ENCODE measurements around the gene EDNRA.
A peak's percentile ranks its signal among the peaks of the same experiment; 100 is the strongest.

The EDNRA gene

DNA sequence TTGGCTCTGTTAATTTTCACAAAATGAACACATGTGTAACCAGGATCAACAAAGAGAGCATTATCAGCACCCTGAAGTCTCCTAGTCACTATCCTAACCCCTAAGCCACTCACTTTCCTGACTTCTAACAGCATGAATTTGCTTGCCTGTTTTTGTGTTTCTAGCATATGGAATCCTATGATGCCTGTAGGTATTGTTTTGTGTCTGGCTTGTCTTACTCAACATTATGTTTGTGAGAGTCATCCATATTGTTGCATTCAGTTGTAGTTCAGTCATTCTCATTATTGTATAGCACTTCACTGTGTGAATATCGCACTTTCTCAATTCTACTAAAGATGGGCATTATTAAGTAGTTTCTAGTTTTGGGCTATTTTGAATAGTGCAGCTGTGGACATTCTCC is 15.6 kb downstream of the EDNRA start:
- no peak for FAIRE-seq
- no peak for DNase-seq (ENCODE audit: insufficient read length, low spot score)

DNA sequence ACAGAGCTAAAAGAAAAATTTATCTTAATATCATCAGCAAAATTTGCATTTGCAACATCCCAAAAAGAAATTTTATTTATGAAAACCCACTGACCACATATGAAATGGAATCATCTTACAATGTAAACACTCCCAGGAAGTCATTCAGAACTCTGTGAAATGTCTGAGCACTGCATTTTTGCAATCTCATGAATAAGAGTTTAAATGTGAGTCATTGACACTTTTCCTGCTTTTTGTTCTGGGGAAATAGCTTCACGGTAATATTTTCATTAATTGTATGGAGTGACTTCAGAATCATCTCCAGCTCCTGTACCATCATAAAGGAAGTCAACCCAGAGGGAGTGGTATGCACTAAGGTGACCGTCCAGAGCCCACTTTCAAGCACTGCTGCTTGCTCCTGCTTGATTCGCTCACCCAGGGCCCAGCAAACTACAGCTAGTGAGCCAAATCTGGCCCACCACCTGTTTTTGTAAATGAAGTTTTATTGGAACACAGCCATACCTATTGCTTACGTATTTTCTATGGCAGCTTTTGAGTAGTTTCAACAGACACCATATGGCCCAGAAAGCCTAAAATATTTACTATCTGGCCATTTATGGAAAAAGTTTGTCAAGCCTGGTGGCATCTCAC is 17.2 kb downstream of the EDNRA start:
- FAIRE-seq (no peak), DNase-seq (ENCODE audit: insufficient read length, low spot score) (peak; percentile 27)

DNA sequence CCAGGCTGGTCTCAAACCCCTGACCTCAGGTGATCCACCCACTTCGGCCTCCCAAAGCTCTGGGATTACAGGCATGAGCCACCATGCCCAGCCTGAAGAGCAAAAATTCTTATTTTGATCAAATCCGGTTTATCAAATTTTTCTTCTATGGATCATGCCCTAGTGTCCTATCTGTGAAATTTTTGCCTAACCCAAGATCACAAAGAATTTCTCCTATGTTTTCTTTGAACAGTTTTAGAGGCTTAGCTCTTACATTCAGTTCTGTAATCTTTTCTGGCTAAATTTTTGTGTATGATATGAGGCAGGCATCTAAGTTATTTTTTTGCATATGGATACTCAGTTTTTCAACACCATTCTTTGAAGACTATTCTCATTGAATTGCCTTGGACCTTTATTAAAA is 27.4 kb downstream of the EDNRA start:
- FAIRE-seq (no peak), DNase-seq (ENCODE audit: insufficient read length, low spot score) (no peak)

DNA sequence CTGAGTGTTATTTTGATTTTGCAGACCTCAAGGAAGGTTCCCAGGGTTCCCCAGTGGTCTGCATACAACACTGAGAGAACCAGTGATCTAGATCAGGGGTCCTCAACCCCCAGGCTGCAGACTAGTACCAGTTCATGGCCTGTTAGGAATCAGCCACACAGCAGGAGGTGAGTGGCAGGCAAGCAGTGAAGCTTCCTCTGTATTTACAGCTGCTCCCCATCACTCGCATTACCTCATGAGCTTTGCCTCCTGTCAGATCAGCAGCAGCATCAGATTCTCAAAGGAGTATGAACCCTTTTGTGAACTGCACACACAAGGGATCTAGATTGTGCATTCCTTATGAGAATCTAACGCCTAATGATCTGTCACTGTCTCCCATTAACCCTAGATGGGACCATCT is 28.5 kb downstream of the EDNRA start:
- no peak for DNase-seq (ENCODE audit: insufficient read length, low spot score)
- no peak for FAIRE-seq

DNA sequence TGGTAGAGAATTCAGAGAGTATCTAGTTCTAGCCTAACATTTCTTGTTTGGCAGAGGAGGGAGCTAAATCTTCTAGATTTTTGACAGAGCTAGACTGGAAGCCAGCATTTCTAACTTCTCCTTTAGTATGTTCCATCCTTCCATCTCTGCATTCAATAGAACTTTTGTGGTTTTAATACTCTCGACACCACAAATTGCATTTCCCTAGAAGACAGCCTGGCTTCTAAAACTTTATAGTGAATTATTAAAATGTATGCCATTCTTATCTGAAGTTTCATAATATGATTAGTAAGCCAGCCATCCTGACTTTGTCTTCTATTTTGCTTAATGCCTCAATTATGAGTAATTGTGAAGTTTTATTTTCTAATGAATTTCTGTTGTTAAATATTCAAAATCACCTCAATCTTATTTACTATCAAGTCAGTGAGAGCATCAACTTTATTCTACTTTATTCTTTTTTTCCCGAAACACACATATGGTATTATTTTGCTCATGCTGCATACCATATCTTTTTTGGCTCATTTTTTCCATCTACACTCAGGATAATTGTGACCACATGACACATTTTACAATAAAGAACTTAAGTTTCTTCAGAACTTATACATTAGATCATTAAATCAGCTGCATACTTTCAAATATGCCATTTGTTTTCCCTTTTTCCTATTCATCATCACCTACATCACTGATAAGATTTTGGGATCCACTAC is 30.2 kb downstream of the EDNRA start:
- FAIRE-seq, result no peak
- DNase-seq (ENCODE audit: insufficient read length, low spot score), result no peak

DNA sequence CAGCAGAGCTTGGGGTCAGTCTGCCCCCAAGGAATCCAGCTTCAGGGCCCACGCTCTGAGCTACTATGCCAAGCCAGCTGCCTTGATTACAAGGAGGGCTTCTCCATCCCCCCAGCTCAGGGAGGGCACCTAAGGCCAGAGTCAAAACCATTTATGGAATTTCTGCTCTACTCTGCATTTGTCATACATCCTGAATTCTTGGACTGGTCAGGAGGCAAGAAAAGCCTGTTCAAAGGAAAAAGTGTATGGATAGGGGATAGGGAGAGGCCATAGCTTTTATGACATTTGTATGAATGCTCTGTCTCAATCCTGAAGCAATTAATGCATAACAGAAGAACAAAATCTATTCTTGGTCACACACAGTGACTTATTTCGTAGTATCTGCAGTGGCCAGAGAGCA is 32.2 kb downstream of the EDNRA start:
- DNase-seq (ENCODE audit: insufficient read length, low spot score) (no peak), FAIRE-seq (no peak)

DNA sequence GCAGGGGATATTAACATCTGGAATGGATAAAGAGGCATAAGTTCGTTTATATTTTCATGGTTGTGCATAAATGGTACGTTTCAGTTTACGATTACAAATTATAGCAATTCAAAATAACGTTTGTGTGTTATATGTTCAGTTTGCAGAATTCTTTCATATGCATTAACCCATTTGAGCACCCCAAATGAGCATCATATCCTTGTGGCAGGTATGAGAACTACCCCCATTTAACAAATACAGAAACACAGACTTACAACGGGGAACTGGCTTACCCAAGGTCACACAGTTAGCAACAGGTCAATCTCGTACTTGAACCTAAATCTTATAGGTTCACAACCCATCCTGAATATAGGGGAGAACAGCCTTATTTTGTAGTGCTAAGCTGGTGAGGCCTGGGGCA is 33.1 kb downstream of the EDNRA start:
- DNase-seq (ENCODE audit: insufficient read length, low spot score) (no peak), FAIRE-seq (no peak)

DNA sequence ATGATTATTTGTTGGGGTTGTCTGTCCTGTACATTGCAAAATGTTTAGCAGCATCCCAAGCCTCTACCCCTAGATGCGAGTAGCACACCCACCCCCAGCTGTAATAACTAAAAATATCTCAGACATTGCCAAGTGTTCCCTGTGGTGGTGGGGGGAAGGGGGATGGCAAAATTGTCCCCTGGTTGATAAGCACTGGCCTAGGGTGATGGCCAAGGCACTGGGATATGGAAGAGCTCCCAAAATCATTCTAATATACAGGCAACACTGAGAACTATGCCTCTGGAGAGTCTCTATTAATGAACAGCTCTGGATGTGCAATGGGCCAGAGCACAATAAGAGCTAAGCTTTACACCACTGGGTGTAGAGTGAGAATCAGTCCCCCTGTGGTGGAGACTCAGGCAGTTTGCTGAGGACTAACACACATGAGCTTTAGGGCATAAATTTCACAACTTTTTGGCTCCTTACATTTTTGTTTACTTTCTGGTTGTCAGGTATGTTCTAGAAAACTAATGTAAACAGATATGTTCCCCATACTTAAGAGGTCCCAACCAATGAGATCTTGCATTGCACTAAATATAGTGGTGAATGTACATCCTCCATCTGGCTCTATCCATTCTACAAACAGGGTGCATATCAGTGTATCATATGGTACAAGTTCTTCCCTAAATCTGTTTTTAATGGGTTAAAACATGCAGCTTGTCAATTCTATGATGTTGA is 34.5 kb downstream of the EDNRA start:
- FAIRE-seq, result no peak
- no peak for DNase-seq (ENCODE audit: insufficient read length, low spot score)

DNA sequence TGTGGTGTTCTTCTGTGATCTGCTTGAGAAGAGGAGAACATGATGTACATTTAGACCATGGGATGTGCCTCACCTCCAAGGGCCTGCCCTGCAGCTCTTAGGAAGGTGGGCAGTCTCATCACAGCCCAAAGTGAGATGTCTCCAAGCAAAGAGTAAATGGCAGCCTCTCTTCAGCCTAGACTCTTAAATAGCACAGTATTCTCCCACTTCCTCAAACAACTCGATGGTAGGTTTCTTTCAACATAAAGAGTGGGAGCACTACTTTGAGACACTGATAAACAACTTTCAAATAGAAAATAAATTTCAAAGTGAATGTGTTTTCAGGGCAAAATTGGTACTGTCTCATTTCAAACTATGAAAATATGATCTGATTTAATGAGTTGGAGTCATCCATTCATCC is 35.2 kb downstream of the EDNRA start:
- DNase-seq (ENCODE audit: insufficient read length, low spot score) (no peak), FAIRE-seq (no peak)

DNA sequence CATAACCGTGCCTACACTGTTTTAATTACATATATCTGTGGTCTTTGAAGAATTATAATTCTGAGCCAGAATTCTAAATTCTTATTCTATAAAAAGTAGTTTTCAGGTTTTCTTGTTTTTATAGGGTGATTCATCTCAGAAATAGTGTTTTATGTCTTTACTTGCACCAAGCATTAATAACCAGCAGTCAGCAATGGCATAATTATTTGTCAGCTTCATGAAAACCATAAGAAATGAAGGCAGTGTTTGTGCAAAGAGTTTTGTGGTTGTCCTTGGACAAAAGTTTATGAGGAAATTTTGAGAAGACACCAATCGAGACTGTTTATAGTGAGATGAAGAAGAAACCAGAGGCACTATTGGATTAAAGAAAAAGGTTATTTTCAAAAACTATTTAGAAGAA is 37.2 kb downstream of the EDNRA start:
- DNase-seq (ENCODE audit: insufficient read length, low spot score) (no peak), FAIRE-seq (no peak)

DNA sequence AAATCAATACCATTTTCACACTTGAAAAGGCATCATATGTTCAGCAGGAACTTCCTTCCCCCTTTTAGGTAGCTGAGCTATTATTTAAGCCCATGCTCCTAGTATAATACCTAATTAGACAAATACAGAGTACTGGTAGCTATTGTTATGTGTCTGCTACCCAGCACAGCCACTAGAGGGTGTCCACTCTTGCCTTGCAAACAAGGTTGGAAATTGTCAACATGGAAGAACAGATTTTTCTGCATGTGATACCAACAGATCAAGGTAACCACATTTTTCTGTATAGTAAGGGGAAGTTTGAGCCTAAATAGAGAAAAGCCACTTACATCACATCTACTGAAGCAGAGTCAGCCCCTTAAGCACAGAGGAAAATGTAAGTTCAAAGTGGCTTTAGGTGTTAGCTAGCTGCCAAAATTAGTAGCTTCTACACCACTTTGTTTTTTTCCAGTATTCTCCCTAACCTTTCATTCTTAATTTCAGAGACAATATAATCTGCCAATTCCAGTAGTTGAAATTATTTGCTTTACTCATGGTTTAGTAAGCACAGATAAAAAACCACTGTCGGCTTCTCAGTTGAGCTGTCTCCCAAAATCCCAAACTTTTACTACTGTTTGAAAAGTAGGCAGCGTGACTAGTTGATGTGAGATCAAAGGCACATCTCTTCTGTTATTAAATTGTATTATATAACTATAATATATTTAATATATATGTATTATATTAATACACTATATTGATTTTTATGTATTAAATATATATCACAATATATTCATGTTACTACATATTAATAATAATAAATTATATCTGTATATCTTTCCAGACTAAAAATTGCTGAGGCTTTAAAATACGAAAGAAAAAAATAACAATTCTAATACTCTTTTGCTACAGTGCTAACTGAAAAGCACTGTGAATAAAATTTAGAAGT is 38.2 kb downstream of the EDNRA start:
- FAIRE-seq (no peak), DNase-seq (ENCODE audit: insufficient read length, low spot score) (peak; percentile 44)

DNA sequence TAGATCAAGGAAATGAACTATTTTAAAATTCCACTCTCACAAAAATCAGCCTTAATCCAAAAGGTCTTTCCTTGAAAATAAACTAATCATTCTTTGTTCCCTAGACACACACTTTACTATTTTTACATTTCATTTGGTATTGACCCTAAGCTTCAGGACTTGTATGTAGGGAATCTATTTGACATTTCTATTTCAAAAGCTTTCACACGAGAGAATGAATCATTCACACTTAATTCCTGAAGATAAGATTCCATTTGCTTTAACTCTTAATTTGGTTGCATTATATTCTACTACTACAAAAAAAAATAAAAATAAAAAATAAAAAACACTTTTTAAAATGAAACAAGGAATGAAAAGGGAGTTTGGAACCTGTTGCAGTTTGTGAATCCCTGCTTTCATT is 43.7 kb downstream of the EDNRA start:
- no peak for FAIRE-seq
- no peak for DNase-seq (ENCODE audit: insufficient read length, low spot score)

DNA sequence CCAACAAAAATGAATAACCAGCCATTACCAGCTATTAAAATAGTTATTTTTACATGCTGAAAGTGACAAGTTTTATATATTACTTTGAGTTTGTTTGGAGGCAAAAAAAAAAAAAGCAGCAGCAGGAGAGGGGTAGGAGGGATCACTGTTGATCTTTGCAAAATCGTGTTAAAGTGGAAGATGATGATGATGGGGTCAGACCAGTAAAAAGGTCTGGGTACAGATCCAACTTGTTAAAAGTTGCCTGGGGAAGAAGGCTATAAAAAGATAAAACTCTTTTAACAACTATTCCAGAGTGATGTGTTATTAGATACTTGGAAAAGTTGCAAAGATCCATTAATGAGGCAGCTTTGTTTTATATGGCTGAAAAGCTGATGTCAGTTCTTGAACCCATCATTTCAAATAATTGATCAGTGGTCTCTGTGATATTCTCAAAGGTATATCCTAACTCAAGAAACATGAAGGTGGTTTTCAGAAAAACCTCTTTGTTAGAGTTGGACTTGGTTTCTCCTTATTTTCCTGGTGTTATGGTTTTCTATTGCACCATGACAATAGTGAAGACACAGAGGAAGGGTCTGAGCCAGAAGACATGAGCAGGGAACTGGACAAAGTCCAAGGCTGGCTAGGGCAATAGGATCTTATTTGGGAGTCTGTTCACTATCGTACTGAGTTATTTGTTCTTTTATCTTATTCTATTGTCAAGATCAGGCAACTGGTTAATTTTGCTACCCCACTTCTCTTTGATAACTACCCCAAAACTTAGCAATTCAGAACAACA is 44.8 kb downstream of the EDNRA start:
- FAIRE-seq (no peak), DNase-seq (ENCODE audit: insufficient read length, low spot score) (no peak)

DNA sequence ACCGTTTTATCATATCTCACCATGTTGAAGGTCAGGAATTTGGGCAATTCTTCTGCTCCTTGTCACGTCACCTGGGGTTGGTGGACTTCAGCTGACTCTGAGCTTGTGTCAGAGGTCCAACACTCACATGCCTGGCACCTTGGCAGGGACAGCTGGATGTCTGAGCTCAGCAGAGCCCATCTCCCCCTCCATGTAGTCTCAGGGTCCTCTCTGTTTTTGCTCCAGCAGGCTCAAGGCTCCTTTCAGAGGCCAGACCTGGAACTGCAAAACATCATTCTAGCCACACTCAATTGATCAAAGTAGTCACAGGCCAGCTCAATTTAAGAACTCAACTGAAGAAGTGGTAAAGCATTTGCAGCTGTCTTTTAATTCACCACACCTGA is 45.4 kb downstream of the EDNRA start:
- no peak for DNase-seq (ENCODE audit: insufficient read length, low spot score)
- no peak for FAIRE-seq

DNA sequence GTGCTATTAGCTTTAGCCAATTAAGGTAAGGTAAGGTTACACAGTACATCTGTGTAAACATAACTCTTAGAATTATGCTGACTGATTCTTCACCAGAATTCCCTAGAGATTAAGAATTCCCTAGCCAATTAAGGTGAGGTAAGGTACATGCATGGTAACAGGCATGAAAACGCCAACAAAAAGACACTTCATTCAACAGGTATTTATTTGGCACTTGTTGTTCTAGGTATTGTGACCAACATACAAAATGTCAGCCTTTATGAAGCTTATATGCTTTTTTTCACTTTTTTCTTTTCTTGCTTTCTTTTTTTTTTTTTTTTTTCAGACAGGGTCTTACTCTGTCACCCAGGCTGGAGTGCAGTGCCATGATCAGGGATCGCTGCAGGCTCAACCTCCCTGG is 47.2 kb downstream of the EDNRA start:
- DNase-seq (ENCODE audit: insufficient read length, low spot score) (no peak), FAIRE-seq (no peak)

DNA sequence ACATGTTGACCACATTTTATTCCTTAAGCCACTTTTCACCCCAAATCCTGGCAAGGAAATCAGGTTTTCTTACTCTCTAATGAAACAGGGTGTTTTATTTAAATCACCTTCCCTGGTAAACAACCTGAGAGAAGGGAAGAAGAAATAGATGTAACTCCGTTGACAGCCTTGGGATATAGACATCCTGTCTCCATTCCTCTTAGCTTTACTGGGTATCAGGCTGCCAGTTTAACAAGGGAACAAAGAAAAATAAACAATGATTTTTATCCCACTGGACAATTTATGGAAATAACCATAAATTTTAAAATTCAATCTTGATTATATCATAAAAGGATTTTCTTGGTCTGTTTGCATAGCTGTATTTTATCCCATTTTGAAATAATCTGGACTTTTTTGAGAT is 49.2 kb downstream of the EDNRA start:
- FAIRE-seq, result no peak
- no peak for DNase-seq (ENCODE audit: insufficient read length, low spot score)

DNA sequence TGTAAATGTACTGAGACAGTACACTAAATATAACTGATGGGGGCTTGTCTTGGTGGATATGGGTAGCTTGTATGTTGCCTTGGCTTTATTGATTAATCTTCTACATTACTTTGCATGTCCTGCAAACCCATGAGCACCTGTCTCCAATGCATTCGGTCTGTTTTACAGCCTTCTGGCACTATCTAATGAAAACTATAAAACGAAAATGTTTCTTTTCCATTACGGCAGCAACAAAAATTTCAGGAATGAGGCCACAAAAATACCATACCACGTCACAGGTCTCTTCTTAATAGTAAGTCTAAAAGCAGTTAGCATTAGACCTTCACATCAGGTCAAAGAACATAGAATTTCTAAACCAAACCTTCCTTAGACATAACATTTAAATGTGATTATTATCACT is 49.8 kb downstream of the EDNRA start:
- DNase-seq (ENCODE audit: insufficient read length, low spot score) (peak; percentile 32), FAIRE-seq (peak; percentile 55)

DNA sequence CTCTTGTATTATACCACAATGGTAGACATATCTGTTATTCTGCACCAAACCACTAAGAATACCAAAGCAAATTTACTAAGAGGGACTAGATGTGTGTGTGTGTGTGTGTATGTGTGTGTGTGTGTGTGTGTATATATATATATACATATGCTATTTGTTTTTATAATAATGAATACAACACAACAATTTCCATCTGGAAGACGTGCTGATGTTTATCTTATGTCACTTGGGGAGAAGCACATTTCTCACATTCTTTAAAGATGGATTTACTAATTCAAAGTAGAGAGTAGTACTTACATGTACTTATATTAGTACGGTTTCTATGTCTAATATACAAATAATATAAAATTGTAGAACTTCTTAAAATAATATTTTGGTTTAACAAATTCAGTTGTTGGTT is 52.0 kb downstream of the EDNRA start:
- DNase-seq (ENCODE audit: insufficient read length, low spot score) (no peak), FAIRE-seq (no peak)

DNA sequence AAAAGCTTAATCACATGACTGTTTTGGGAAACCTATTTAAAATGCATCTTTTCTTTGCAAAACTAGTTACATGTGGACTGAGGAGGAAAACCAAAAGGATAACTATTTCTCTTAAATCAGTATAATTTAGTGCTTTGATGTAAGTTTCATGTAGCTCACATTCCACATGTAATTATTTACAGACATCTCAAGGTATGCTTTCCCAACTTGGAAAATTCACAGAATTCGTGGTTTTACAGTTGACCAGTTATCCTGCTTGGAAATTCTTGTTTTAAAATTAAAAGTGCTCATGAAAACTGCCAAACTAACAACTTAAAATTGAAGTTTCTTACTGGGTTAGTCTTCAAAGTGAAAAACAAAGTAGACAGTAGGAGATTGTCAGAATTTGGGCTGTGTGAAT is 52.4 kb downstream of the EDNRA start:
- no peak for FAIRE-seq

DNA sequence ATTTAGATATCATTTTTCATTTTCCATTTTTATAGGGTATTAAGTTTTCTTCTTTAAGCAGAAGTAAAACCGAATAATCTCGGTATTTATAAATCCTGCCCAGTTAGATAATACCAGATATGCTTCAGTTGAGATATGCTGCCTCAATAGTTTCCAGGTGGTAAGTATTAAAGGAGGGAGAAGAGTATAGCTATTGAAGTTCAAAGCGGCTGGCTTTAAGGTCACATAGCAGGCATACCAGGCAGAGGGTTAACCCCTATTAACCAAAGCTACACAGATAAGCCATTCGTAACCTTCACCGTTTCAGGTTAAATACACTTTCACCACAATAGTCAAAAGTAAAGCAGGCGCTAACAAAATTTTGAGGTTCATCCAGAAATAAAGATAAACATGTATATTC is 54.2 kb downstream of the EDNRA start:
- FAIRE-seq, result no peak

More for the DNA sequence above, 52.4 kb downstream of the EDNRA start:
- DNase-seq (ENCODE audit: insufficient read length, low spot score), result no peak

More for the DNA sequence above, 54.2 kb downstream of the EDNRA start:
- no peak for DNase-seq (ENCODE audit: insufficient read length, low spot score)
